IMR-90 (cell line): Measurements from ENCODE around the gene EGLN3. TPM values are rescaled to one million over a fixed set of nuclear protein-coding genes. Genes with fewer than 3 reads are reported as not detected.

Experiments used
- ATAC-seq: fragments of 200-7000 bp; cut with Tn5 transposase; 2 replicates; pipeline ENCODE4 v1.9.1; 2020; ENCODE audit warnings: low read depth, mild to moderate bottlenecking, moderate library complexity
- BruUV-seq: library from RNA; stranded (reverse); fragments of 400-500 nt; replicated peaks from 2 replicates; lab custom pipeline; 2021; lab: Mats Ljungman, UMichigan
- CTCF ChIA-PET: fragments of 300-600 bp; formaldehyde crosslinking; extraction: SDS; loops from one replicate; lab custom pipeline; 2021; ENCODE audit warnings: antibody characterized with exemption; lab: Yijun Ruan, JAX
- POLR2A ChIA-PET: fragments of 300-600 bp; sonication (Branson Sonifier 250); formaldehyde crosslinking; loops from one replicate; lab custom pipeline; 2022; ENCODE audit warnings: antibody characterized with exemption; ENCODE audit not compliant: unreplicated experiment; lab: Charles Lee
- DNase-seq: peaks from one replicate; pipeline ENCODE4 v3.0.0; 2013
- H2AFZ ChIP-seq: replicated peaks from 2 replicates; pipeline ENCODE3; 2013; ENCODE audit warnings: low read length, mild to moderate bottlenecking; ENCODE audit not compliant: poor library complexity
- H2AK5ac ChIP-seq: 2 replicates; pipeline ENCODE4 v1.6.1; 2013; ENCODE audit warnings: low read depth, low read length, inconsistent platforms
- H2AK9ac ChIP-seq: replicated peaks from 2 replicates; pipeline ENCODE3; 2013; ENCODE audit warnings: mild to moderate bottlenecking, low read depth, low read length, moderate library complexity; ENCODE audit not compliant: poor library complexity
- H2BK120ac ChIP-seq: 2 replicates; pipeline ENCODE4 v1.6.1; 2013; ENCODE audit warnings: low read depth, low read length, inconsistent platforms
- H2BK15ac ChIP-seq: 3 replicates; pipeline ENCODE4 v1.6.1; 2013; ENCODE audit warnings: low read depth, low read length, inconsistent platforms
- H2BK20ac ChIP-seq: 2 replicates; pipeline ENCODE4 v1.6.1; 2013; ENCODE audit warnings: low read depth, mild to moderate bottlenecking, inconsistent platforms, low read length, moderate library complexity
- H2BK5ac ChIP-seq: 2 replicates; pipeline ENCODE4 v1.6.1; 2013; ENCODE audit warnings: mild to moderate bottlenecking, low read depth, low read length, inconsistent platforms; ENCODE audit not compliant: poor library complexity, severe bottlenecking
- H3K14ac ChIP-seq: replicated peaks from 2 replicates; pipeline ENCODE4 v1.6.1; 2013; ENCODE audit warnings: low read depth, low read length, inconsistent platforms
- H3K18ac ChIP-seq: 2 replicates; pipeline ENCODE4 v1.6.1; 2013; ENCODE audit warnings: low read depth, low read length, control low read depth
- H3K23ac ChIP-seq: 2 replicates; pipeline ENCODE4 v1.6.1; 2013; ENCODE audit warnings: low read depth, low read length, inconsistent platforms
- H3K27ac ChIP-seq: 2 replicates; pipeline ENCODE4 v1.5.1; 2013; ENCODE audit warnings: mild to moderate bottlenecking, control low read depth, low read length; ENCODE audit not compliant: insufficient read depth
- H3K27me3 ChIP-seq: 2 replicates; pipeline ENCODE4 v1.6.1; 2013; ENCODE audit warnings: low read length; ENCODE audit not compliant: control insufficient read depth, insufficient read depth
- H3K36me3 ChIP-seq: 2 replicates; pipeline ENCODE4 v1.6.1; 2013; ENCODE audit warnings: low read length, mixed read lengths; ENCODE audit not compliant: control insufficient read depth, insufficient read depth
- H3K4ac ChIP-seq: 2 replicates; pipeline ENCODE4 v1.6.1; 2013; ENCODE audit warnings: low read depth, low read length, inconsistent platforms
- H3K4me1 ChIP-seq: 2 replicates; pipeline ENCODE4 v1.6.1; 2013; ENCODE audit warnings: low read length, mixed read lengths; ENCODE audit not compliant: control insufficient read depth, insufficient read depth
- H3K4me2 ChIP-seq: 2 replicates; pipeline ENCODE4 v1.6.1; 2013; ENCODE audit warnings: low read depth, mild to moderate bottlenecking, control low read depth, low read length, moderate library complexity
- H3K4me3 ChIP-seq: 2 replicates; pipeline ENCODE4 v1.5.1; 2013; ENCODE audit warnings: low read depth, mild to moderate bottlenecking, control low read depth, low read length, moderate library complexity; ENCODE audit not compliant: insufficient read depth
- H3K56ac ChIP-seq: 2 replicates; pipeline ENCODE4 v1.6.1; 2013; ENCODE audit warnings: low read length, inconsistent platforms; ENCODE audit not compliant: insufficient read depth; ENCODE audit errors: extremely low read depth
- H3K79me1 ChIP-seq, 2 experiments: 2 replicates each; pipeline ENCODE4 v1.6.1; 2013; ENCODE audit warnings: low read length in 2 of 2, inconsistent platforms in 1 of 2, low read depth in 1 of 2
- H3K9ac ChIP-seq: 2 replicates; pipeline ENCODE4 v1.6.1; 2013; ENCODE audit warnings: low read depth, low read length, control low read depth
- H3K9me1 ChIP-seq: 2 replicates; pipeline ENCODE4 v1.6.1; 2013; ENCODE audit warnings: low read length, inconsistent platforms; ENCODE audit not compliant: insufficient read depth
- H3K9me3 ChIP-seq: 2 replicates; pipeline ENCODE4 v1.6.1; 2013; ENCODE audit warnings: low read length; ENCODE audit not compliant: control insufficient read depth, insufficient read depth
- H4K20me1 ChIP-seq: 2 replicates; pipeline ENCODE4 v1.6.1; 2013; ENCODE audit warnings: low read length, inconsistent platforms; ENCODE audit not compliant: insufficient read depth
- H4K5ac ChIP-seq: 2 replicates; pipeline ENCODE4 v1.6.1; 2013; ENCODE audit warnings: mild to moderate bottlenecking, low read depth, low read length, control low read depth
- H4K8ac ChIP-seq, 2 experiments: 2 replicates each; pipeline ENCODE4 v1.6.1; 2013; ENCODE audit warnings: low read depth in 2 of 2, low read length in 2 of 2, control low read depth in 1 of 2, inconsistent platforms in 1 of 2
- H4K91ac ChIP-seq: 2 replicates; pipeline ENCODE4 v1.6.1; 2013; ENCODE audit warnings: low read depth, low read length, inconsistent platforms; ENCODE audit not compliant: insufficient read depth
- ELK1 ChIP-seq: fragments of 150-350 bp; IDR thresholded peaks from 2 replicates; pipeline ENCODE4 v1.6.1; 2016; ENCODE audit warnings: low read depth, mild to moderate bottlenecking, low read length, moderate library complexity, borderline replicate concordance
- FOS ChIP-seq: fragments of 150-350 bp; IDR thresholded peaks from 2 replicates; pipeline ENCODE4 v1.6.1; 2016; ENCODE audit warnings: low read depth, low read length
- RFX5 ChIP-seq: IDR thresholded peaks from 2 replicates; pipeline ENCODE4 v1.8.0; 2012; ENCODE audit warnings: low read depth, mild to moderate bottlenecking, low read length, moderate library complexity
- WGBS, 2 experiments: methylation state at CpG; one replicate each; pipeline versions ENCODE4 v1.1.5 to v1.1.7; 2013; ENCODE audit warnings: missing lambda C conversion rate in 2 of 2; ENCODE audit not compliant: insufficient read length in 1 of 2; ENCODE audit errors: extremely low coverage in 2 of 2; 5-methylcytosine and 5-hydroxymethylcytosine counted together
- dilution Hi-C: fragments of 300-500 bp; cut with HindIII; formaldehyde crosslinking; loops from one replicate; pipeline ENCODE4 v1.14.3; 2018; ENCODE audit warnings: low sequenced_read_pairs; ENCODE audit not compliant: unreplicated experiment
- in situ Hi-C: fragments of 300-500 bp; cut with MboI; formaldehyde crosslinking; loops from 3 replicates; pipeline ENCODE4 v1.14.3; 2019; ENCODE audit warnings: low sequenced_read_pairs, inconsistent platforms, mixed read lengths
- intact Hi-C: fragments of 100-400 bp; cut with micrococcal nuclease; formaldehyde crosslinking; loops from 2 replicates; pipeline ENCODE4 v1.10.0; 2022
- polyA plus RNA-seq, 3 experiments: library from polyadenylated mRNA; depleted of rRNA; stranded (reverse); fragments of >200 nt; gene quantifications; 2 replicates each; pipeline ENCODE4 v1.2.3, GENCODE V29; 2012; ENCODE audit warnings: low replicate concordance in 1 of 3
- total RNA-seq: library from RNA; depleted of rRNA; stranded (reverse); fragments of >200 nt; gene quantifications from 2 replicates; pipeline ENCODE4 v1.2.3, GENCODE V29; 2012

The EGLN3 gene
- total and polyA plus RNA-seq, 2 of the 4 experiments (the other 2 are of a cell fraction), result under 0.01 to 0.03 TPM

- Histone ChIP-seq H4K20me1 (no peaks in the 10 kb centered on the region), H3K27me3 (no peaks in the 10 kb centered on the region), H3K36me3 (no peaks in the 10 kb centered on the region), H3K9me1 (no peaks in the 10 kb centered on the region), H2BK120ac (no peak overlapping the region), H3K9me3 (no peaks in the 10 kb centered on the region), H3K79me1 (no peaks in the 10 kb centered on the region), H4K5ac (no peak overlapping the region), H2BK5ac (no peak overlapping the region), H2AK5ac (no peak overlapping the region), H3K9ac (no peak overlapping the region), H2AFZ (no peak overlapping the region), H3K4me1 (no peaks in the 10 kb centered on the region), H3K4me2 (no peak overlapping the region), H3K4me3 (no peak overlapping the region), H3K4ac (no peak overlapping the region), H3K27ac (no peak overlapping the region), H2AK9ac (no peak overlapping the region), H4K91ac (no peak overlapping the region), H2BK15ac (no peak overlapping the region), H3K56ac (no peak overlapping the region), H3K23ac (no peak overlapping the region), H4K8ac (no peak overlapping the region), H2BK20ac (no peak overlapping the region), H3K14ac (no peak overlapping the region), H3K18ac (no peak overlapping the region)
- POLR2A ChIA-PET, result no interaction called here
- ATAC-seq (no peak), DNase-seq (no peak)
- no TSS peak for BruUV-seq
- WGBS, 2 experiments, result 71% methylated on average over 4 of the region's 6 CpGs; no CpG with 5 or more reads in 1 of the 2 experiments
- dilution Hi-C loops (no loop called here), in situ Hi-C loops (no loop called here), intact Hi-C loops (no loop called here)
- no peak for TF ChIP-seq RFX5
- TF ChIP-seq ELK1, result no peak
- no peak for TF ChIP-seq FOS
- CTCF ChIA-PET, result no interaction called here
These were observed 48.5 kb downstream of the EGLN3 start for GRCh38 chr14:33902363-33902762.
